Measurements from ENCODE around the gene VGLL4.

Gene VGLL4

DNA sequence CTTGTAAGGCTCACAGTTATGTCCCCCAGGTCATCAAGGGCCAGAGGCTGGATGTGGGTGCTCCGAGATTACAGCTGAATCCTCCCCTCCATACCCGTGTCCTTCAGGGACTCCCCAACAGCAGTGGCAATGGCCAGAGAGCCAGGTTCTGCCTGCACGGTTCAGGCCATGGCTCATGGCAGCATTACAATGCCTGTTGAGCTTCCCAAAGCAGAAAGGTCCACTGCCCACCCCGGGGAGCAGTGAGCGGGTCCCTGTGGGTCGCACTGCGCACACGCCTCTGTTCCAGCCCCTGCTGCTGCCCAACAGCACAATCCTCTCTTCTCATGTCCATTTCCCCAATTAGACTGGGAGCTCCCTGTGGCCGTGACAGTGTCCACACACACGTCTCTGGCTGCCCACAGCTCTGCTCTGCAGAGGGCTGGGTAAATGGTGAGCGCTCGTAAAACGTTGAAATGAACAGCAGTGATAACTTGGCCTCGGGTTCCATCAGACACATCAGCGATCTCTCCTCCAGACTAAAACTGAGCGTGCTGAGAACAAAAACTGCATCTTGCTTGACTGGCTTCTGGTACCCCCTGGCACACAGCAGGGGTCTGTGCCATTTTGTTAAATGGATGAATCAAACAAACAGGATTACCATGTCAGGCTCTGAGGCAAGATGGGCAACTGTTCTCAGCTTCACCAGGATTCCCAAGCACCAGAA is 80.4 kb downstream of the VGLL4 start:
- no peak for DNase-seq

DNA sequence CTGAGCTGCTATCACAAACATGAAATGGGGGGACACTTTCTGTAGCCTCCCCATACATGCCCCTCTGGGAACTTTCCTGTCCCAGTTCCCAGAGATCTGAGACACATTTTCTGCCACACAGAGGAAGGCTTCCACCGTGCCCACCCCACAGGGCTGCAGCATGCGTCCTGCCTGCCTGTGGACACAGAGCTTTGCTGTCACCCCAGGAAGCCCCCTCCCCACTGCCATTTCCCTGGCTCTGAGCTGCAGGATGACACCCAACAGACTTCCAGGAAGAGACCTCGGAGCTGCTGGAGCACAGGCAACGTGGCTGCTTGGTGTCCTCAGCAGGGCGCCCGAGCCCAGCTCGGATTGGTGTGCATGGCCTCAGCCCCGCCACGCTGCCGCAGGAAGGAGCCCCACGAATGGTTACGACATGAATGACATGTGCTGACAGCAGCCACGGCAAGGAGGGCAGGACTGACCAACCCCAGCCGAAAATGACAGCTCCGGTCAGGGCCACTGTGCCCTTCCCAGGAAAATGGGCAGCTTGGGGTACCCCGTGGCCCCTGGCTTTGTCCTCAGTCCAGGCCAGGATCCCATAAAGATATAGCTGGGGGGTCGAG is 81.3 kb downstream of the VGLL4 start:
- no peak for DNase-seq

DNA sequence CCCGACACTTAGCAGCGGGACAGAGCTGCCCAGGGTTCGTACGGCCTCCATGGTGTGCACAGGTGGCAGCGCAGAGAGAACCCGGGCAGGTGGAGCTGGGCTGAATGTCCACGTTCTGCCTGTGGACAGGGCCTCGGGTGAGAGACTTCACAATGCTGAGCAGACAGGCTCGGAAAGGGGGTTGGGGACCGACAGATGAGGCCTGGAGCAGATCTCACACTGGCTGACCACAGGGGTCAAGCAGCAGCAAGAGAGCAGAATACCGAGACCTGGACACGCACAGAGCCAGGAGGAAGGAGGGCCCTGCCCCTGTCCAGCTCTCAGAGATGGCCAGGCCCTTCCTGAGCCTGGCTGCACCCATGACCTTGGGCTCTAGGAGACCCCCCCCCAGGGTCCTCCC is 83.0 kb downstream of the VGLL4 start:
- DNase-seq: no peak

DNA sequence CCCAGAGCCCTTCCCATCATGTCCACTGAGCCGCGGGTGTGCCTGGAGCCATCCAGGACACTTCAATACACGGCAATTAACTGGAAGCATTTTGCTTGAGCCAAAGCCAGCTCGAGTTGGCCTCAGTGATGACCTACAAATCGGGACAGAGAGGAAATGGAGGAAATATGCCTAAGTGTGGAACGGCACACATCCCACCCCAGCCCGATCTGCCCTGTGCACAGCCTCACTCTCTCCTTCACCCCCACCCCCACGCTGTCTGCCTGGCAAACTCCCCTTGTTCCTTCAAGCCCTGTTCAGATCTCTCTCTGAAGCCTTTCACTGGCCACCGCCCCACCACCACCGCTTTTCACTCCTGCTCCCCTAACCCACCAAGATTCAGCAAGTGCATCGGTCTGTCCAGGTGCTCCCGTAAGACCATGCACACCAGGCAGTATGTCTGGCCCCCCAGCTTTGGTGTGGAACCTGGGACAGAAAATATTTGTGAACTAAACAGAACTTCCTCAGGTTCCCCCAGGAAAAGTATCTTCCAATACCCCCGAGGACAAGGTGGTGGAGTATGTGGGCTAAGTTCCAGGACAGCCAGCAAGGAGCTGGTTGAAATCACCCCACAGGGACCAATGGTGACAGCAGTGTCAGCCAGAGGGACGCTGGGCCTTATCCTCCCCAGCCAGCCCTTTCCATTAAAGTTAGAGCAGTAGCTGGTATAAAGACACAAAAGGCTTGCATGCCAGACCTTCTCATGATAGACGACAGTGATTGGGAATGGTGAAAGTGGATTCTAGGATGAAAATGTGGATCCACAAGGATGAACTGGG is 83.7 kb downstream of the VGLL4 start:
- DNase-seq: no peak

DNA sequence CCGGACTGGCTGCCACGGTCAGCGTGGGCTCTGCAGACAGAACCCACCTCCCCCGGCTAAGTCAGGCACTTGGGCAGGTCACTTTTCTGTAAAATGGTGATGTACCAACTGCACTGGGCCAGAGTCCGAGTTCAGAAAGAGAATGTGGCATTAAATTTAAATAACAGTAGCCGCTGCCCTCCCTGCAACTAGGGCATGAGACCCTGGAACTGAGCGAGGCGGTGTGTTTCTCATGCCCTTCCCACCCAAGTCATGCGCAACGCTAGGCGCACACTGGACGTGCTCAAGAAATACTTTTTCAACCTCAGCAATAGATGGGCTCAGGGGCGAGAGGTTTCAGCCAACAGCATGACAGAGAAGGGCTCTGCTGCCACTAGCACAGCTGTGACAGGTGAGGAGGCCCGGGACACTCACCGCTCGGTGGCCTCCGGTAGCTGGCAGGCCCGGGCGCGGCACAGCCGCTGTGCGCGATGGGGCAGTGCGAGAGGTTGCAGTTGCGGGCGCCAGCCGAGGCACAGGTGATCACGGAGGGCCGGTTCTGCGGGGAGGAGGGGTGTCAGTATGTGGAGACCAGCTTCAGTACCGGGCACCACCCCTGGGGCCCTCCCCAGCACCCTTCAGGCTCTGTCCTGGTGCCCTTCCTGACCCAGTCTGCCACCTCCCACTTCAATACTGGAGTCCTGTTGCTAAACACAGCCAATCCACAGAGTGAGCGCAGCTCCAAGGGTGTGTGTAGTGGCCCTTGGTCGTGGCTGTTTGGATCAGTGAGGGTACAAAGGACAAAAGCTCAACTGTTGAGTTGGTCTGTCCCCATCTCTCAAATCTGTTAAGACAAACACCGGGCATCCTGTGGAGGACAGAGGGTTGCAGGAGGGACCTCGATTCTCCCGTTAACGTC is 84.5 kb downstream of the VGLL4 start:
- no peak for DNase-seq

DNA sequence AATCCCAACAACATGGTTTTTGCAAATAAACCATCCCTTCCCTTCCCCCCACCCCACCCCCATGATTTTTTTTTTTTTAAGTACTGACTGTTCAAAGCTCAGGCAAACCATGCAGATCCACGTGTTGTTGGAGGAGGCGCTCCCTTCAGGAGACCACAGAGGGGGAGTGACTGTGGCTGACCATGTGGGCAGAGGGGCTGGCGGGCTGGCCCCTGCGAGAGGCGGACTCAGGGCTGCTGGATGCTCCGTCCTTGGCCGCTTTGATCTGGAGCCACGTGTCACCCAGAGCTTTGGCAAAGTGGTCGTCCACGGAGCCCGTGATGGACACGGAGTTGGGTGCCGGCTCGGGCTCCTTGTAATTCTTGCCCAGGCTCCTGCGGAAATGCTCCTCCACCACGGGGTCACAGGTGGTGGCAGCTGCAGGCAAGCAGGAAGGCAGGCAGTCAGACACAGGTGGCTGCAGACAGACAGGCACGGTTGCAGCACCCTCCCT is 85.3 kb downstream of the VGLL4 start:
- DNase-seq: no peak

DNA sequence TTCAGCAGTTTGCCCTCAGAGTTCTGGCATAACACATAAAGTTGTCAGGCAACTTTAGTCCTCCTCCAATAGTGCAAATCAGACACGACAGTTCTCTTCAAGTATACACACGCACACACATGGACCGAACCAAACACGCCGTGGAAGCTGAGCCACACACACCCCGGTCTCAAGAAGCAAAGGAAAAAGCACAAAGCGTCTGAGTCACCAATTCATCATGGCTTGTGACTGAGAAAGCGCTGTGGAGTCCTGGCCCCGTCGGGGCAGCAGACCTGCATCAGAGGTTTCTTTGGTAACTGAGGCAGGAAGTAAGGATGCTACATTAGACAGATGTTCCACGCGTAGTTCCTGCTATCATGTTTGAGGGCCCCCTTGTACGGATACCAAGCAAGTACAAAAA is 85.7 kb downstream of the VGLL4 start:
- DNase-seq: no peak

DNA sequence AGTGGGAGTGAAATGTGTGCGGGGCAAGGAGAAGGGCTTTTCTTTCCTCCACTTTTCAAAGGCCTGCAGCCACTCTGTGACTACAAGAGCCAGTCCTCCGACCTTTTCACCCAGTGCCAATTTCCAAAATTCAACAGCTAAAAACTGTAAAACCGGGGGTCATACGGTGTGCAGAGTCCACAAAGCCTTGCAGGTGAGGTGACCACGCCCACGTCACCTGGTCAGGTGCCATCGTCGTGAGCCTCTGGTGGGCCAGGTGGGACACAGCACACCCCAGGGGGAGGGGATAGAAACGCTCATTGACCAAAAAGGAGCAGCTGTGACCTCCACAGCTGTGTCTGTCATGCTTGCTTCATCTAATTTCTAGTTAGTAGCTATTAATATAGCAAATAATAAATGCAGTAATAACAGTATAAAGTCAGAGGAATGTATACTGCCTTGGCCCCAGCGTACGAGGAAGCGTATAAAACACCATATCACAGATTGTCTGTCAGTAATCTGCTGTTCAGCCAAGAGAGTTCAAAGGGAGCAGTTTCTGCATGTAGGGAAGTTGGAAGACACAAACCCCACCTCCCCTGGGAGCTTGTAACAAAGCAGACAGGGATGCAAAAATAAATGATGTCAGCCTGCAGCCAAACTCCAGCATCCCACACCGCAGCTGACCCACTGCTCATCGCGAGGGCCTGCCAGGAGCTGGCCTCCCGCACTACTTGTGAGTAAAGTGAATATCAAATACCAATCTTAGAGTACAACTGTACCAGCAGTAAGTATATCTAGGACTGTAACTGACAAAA is 86.7 kb downstream of the VGLL4 start:
- DNase-seq: no peak

DNA sequence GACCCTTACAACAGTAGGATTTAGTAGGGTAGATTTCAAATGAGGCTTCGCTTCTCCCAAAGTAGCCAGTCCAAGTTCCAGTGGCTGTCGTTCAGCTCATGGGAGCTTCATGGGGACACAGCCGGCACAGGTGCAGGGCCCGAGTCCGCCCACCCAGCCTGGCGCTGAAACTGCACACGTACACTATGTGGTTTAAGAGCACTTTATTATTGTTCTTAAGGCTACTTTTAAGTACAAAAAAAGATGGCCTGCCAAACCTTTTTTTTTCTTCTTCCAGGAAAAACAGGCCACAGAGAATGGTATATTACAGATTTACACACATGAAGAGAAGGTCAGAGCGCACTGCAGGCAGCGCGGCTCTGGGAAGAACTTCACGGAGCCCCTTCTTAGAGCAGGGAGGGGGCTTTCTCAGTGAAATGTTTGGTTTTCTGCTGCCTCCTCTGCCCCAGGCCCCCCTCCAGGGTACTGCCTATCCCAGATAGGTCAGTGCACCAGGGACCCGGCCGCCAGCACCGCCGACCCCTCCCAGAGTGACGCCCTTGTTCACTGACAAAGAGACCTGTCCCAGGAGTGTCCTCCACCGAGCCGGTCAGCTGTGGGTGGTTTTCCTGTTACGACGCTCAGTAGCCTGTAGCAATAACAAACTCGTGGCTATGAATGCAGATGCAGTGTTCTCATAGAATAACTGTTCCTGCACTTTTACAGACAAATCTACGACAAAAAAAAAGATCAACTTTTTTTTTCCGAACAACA is 87.7 kb downstream of the VGLL4 start:
- DNase-seq: no peak

DNA sequence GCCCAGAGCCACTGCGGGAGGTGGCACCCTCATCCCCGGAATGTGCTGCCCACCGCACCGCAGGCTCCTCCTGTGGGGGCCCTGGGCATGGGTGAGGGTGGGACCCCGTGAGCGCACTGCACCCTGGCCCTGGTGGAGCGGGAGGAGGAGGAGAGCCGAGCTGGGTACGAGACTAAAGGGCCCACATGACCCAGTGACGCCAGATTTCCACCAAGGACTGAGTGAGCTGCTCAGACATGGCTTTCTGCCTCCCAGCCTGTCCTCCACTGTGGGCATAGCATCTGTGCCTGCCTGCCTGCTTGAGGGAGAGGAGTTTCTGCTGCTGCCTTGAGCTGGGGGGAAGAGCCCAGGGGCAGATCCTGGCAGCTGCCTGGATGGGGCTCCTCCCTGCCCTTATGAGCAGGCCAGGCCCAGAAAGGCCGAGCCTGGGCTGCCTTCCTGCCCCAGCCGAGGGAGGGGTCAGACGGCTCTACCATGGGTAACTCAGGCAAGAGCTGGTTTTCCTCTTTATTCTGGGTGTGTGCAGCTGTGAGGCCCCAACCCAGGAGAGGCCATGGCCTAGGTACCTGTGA is 88.4 kb downstream of the VGLL4 start:
- no peak for DNase-seq

DNA sequence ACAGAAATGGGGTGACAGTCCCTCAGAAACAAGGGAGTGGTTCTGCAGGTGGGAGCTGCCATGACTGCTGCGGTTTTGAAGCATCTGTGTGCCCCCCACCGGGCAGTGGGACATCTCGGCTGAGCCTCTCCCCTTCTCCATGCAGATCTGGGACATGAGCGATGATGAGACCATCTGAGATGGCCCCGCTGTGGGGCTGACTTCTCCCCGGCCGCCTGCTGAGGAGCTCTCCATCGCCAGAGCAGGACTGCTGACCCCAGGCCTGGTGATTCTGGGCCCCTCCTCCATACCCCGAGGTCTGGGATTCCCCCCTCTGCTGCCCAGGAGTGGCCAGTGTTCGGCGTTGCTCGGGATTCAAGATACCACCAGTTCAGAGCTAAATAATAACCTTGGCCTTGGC is 89.0 kb downstream of the VGLL4 start:
- DNase-seq: no peak

DNA sequence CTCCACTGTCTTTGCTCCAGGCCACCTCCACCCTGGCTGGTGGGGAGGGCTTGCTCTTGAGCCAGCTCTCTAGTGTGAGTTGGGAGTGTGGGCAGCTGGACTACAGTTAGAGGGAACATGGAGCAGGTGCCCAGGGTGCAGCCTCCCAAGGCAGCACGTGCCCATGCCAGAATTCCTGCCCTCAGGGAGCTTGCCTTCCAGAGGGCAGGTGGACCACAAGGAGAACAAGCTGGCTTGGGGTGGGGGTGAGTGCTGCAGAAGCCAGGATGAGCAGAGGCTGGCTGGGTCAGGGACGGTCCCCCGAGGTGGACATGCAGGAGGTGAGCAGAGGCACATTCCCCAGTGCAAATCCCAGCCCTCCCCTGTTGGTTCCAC is 89.5 kb downstream of the VGLL4 start:
- DNase-seq: no peak

DNA sequence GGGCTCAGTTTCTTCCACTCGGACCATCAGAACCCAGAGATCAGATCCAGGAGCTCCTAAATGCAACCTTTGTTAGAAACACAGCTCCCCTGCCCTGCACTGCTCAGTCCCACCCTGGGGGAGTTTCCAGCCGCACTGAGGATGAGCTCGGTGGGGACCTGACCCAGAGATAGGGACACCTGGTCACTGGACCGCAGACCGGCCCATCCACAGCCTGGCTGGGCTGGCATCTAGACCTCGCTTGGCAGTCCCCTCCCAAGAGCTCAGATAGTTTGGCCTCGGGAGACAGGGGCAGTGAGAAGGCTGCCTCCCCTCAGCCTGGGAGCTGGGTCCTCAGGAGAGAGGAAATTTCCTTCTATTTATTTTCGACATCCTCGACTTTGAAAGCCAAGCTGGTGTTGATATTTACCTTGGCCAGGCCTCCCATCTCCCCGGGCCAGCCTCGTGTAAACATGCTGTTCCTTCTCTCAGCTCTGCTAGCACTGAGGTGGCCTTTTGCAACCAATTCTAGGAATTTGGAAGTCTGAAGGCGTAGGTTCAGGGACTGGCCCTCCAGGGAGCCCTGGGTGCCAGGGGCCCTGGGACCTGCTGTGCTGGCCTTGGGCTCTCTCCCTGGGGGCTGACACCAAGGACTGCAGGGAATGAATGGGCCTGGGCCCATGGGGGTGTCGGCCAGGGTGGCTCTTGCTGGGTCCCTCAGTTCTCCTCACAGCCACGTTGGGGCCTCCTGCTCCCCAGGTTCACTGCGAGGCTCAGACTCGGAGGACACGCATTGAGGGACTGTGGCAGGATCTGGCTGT is 90.1 kb downstream of the VGLL4 start:
- no peak for DNase-seq

DNA sequence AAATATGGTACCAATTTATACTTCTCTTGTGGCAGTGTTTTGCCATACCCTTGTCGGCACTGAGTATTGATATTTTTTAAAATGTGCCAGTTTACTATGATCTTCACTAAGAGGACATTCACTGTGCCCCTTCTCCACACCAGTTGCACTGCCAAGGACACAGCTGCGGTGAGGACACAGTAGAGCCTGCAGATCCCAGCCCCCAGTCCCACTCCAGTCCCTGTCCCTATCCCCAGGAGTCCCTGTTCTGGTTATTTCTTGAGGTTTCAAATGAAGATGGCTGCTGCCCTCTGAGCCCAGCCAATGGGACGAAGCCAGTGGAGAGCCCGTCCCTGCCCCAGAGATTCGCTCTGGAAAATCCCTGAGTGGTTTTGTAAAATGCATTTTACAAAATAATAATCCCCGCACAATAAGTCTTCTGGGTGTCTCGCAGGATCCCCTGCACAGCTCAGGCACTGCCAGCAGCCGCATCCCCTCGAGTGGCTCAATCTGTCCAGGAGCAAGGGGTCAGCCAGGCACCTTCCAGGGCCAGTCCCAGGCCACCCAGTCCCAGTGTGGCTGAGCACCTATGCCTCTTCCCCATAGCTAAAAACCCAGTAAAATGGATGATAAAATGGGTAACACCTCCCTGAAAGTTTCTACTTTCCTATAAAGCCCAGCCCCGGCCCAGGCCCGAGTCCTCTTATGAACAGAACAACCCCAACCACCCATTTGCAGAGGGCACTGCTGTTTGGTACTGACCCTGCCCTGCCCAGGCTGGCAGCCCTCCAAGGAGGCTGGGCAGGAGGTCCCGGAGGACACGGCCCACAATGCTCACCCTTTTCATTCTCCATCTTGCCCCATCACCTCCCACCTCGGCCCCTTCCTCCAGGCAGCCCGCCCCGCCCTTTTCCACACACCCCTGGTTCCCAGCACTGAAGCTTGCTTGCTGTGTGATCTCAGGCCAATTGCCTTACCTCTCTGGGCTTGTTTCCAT is 91.1 kb downstream of the VGLL4 start:
- DNase-seq: no peak

DNA sequence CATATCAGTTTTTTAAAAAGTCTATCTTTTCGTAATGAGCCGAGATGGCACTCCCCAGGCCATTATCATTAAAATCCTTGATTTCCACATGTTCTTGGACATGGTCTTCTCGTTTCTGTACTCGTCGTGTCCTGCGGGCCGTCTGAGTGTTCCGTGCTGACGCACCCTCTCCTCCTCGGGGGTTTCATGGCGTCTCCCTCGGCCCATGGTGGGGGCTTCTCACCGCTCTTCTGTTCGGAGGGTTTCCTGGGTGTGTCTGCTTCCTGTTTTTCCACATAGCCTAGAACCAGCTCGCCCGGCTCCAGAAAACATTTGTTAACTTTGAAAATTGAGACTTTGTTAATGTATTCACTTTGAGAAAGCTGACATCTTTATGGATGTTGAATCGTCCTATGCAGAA is 92.7 kb downstream of the VGLL4 start:
- no peak for DNase-seq

DNA sequence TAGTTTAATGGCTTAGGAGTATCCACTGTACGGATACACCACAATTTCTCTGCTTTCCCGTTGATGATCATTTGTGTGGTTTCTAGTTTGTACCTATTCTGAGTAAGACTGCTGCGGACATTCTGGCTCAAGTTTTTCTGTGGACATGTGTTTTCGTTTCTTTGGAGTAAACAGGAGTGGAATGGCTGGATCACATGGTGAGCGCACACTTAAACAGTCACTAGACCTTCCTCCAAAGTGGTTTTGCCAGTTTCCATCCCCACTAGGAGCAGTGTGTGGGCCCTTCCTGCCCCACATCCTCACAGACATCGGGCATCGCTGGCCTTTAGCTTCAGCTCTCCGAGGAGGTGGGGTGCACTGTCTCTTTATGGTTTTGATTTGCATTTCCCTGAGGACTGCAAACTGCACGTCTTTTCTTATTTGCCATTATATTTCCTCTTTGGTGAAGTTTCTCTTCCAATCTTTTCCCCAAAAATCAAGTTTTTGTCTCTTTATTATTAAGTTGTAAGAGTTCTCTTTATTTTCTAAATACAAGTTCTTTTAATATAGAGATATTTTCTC is 94.1 kb downstream of the VGLL4 start:
- no peak for DNase-seq

DNA sequence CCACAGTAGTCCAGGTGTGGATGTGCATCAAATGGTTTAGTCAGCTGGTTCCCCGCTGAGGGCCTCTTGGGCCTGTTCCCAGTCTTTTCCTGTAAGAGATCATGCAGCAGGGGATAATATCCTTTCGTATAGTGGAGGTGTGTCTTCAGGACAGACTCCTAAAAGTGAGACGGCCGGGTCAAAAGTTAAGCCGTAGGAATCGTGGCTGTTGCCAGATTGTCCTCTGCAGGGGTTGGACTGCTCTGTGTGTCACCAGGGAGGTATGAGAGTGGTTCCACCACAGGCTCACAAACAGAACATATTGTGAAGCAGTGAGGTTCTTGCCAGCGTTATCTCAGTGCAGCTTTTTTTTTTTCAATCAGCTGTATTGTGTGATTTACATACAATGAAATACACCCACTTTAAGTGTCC is 95.0 kb downstream of the VGLL4 start:
- no peak for DNase-seq

DNA sequence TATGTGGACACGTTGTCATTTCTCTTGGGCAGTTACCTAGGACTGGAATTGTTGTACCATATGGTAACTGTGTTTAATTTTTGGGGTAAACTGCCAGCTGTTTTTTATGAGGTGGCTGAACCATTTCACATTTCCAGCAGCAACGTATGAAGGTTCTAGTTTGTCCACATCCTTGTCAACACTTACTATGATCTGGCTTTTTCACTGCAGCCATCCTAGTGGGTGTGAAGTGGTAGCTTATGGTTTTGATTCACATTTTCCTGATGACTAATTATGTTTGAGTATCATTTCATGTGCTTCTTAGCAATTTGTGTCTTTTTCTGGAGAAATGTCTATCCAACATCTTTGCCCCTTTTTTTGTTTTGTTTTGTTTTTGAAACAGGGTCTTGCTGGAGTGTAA is 96.2 kb downstream of the VGLL4 start:
- DNase-seq: no peak
